Neural crest cell (in vitro differentiated cells): ENCODE data around the gene XRCC3. TPM values are rescaled to one million over a fixed set of nuclear protein-coding genes. Genes with fewer than 3 reads are reported as not detected.
A peak's percentile ranks its signal among the peaks of the same experiment; 100 is the strongest.

Source experiments
- DNase-seq: peaks from one replicate; pipeline ENCODE4 v3.0.0; 2021; ENCODE audit warnings: low read depth, mixed read lengths, low spot score
- H3K27ac Mint-ChIP-seq: one replicate; pipeline ENCODE4 v1.8.0; 2021; ENCODE audit warnings: mild to moderate bottlenecking, mixed read lengths; ENCODE audit not compliant: unreplicated experiment
- H3K27me3 Mint-ChIP-seq: 2 replicates; pipeline ENCODE4 v1.8.0; 2021; ENCODE audit warnings: low read depth, mild to moderate bottlenecking, mixed read lengths
- H3K36me3 Mint-ChIP-seq: 2 replicates; pipeline ENCODE4 v1.8.0; 2021; ENCODE audit warnings: low read depth, mild to moderate bottlenecking, mixed read lengths
- H3K4me1 Mint-ChIP-seq: 2 replicates; pipeline ENCODE4 v1.8.0; 2021; ENCODE audit warnings: mixed read lengths
- H3K4me3 Mint-ChIP-seq: one replicate; pipeline ENCODE4 v1.8.0; 2021; ENCODE audit warnings: mild to moderate bottlenecking, mixed read lengths
- H3K9me3 Mint-ChIP-seq: 2 replicates; pipeline ENCODE4 v1.8.0; 2021; ENCODE audit warnings: mixed read lengths
- total RNA-seq: library from RNA; stranded (reverse); gene quantifications from 2 replicates; pipeline ENCODE4 v1.2.1, GENCODE V29; 2021
- TF ChIP-seq, protein P1 (sequence below): fragments of 200-600 bp; sonication (generic); conservative IDR thresholded peaks from 2 replicates; pipeline ENCODE4 v1.5.0; 2021; ENCODE audit warnings: antibody characterized with exemption, mild to moderate bottlenecking

Gene XRCC3
- total RNA-seq, 1 donor from 2014 or later = 50.8 TPM

DNA sequence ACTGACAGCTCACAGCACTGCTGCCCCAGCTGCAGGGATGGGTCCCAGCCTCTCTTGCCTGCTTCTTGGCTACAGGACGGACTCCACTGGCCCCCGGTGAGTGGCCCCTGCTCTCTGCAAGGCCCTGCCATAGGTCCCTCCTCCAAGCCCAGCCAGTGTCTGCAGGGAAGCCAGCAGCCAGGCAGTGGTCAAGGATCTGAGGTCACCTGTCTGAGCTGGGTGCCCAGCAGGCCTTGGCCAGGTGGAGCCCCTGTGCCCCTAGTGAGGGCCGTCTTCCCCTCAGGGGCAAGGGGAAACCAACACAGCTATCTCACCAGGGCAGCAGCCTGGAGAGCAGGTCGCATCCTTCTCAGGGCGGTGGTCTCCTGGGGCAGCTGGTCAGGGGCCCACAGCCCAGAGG lies 13.2 kb downstream of the XRCC3 start:
- Mint-ChIP-seq H3K9me3 (no peaks in the 10 kb centered on the region), H3K4me1 (peaks cover 30% of the 10 kb centered on the region), H3K36me3 (peaks cover 9% of the 10 kb centered on the region), H3K4me3 (no peak overlapping the region), H3K27me3 (peaks cover 8% of the 10 kb centered on the region), H3K27ac (peak overlapping the region; percentile 75)
- DNase-seq = no peak
- TF ChIP-seq, protein P1, sequence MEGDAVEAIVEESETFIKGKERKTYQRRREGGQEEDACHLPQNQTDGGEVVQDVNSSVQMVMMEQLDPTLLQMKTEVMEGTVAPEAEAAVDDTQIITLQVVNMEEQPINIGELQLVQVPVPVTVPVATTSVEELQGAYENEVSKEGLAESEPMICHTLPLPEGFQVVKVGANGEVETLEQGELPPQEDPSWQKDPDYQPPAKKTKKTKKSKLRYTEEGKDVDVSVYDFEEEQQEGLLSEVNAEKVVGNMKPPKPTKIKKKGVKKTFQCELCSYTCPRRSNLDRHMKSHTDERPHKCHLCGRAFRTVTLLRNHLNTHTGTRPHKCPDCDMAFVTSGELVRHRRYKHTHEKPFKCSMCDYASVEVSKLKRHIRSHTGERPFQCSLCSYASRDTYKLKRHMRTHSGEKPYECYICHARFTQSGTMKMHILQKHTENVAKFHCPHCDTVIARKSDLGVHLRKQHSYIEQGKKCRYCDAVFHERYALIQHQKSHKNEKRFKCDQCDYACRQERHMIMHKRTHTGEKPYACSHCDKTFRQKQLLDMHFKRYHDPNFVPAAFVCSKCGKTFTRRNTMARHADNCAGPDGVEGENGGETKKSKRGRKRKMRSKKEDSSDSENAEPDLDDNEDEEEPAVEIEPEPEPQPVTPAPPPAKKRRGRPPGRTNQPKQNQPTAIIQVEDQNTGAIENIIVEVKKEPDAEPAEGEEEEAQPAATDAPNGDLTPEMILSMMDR = no peak

DNA sequence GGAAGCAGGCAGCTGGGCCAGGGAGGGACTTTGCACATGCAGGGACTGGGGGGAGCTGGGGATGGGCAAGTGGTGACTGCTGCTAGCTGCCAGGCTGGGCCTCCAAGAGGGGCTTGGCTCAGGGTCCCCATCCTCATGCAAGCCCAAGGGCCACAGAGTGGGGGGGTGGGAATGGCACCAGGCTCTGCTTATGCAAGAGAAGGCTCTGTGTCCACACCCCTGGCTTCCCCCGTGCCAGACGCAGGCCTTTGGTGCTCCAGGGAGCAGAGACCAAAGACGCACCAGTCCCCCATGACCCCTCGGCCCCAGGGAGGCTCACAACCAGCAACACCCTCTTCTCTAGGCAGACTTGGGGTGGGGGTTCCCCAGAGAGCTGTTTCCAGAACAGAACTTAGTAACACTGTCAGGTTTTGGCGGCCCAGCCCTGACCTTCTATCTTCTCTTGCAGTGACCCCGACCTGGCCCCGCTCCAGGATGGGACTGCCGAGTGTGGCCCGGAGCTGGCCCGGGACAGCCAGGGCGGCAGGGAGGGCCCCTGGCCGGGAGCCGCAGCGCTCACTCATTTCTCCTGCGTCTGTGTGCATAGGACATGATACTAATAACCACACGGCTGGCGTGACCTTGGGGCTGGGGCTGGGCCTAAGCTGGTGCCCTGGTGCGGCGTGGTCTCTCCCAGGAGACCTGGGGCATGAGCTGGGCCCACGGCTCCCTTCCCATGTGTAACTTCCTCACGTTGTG lies 14.3 kb downstream of the XRCC3 start:
- Mint-ChIP-seq H3K4me1 (peaks cover 42% of the 10 kb centered on the region), H3K27me3 (peaks cover 9% of the 10 kb centered on the region), H3K4me3 (peak overlapping the region; percentile 47), H3K9me3 (no peaks in the 10 kb centered on the region), H3K36me3 (peaks cover 9% of the 10 kb centered on the region), H3K27ac (no peak overlapping the region)
- TF ChIP-seq, protein P1 = no peak
- DNase-seq = no peak

DNA sequence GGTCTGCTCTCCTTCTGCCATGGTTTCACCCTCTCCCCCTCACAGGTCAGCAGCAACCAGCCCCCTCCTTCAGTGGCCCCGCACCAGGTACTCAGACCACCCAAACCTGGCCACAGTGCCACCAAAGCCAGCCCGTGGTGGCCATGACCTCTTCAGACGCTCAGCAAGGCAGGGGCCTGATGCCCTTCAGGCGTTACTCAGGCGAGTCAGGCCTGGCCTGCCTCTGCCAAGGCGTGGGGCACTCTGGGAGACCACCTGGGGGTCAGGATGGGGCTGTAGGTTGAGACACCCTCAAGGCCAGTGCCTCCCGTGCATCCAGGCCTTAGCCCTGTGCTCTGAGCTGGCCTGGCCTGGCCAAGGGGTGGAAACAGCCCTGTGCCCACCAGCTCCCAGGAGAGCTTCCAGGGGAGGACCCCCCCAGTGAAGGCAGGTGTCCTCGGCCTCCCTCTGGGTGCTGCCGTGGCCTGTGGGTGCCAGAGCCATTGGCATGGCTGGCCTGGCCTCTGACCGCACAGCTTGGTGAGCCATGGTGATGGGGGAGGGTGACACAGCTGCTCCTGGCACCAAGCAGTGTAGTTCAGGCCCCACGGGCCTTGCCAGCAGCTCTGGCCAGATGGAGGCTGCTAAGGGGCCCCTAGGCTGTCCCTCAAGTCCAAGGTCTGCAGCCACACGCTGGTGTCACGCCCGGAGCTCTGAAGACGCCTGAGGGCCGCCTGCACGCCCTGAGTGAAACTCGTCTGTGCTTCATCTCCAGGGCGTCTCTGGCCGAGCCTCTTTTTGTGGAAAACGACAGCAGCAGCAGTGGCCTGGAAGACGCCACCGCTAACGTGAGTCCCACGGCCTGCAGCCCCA lies 15.1 kb downstream of the XRCC3 start:
- no peak overlapping the region for H3K27ac Mint-ChIP-seq
- DNase-seq = no peak
- peaks cover 46% of the 10 kb centered on the region for H3K4me1 Mint-ChIP-seq
- peaks cover 14% of the 10 kb centered on the region for H3K27me3 Mint-ChIP-seq
- H3K4me3 Mint-ChIP-seq = peak overlapping the region; percentile 61
- TF ChIP-seq, protein P1 = no peak
- peaks cover 8% of the 10 kb centered on the region for H3K36me3 Mint-ChIP-seq
- H3K9me3 Mint-ChIP-seq = no peaks in the 10 kb centered on the region

DNA sequence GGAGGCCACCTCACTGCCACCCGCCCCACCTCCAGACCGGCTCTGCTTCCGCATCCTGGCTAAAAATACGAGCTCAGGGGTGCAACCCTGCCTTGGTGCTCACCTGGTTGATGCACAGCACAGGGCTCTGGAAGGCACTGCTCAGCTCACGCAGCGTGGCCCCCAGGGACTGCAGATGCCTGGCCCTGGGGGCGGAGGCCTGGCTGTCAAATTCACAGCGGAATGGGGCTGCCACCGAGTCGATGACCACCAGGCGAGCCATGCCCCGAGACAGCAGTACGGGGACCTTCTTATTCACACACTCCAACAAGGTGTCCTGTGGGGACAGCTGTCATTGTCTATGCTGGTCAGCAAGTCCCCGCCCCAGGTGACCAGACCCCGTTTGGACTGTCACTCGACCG lies 16.0 kb downstream of the XRCC3 start:
- no peaks in the 10 kb centered on the region for H3K9me3 Mint-ChIP-seq
- TF ChIP-seq, protein P1 = no peak
- H3K4me1 Mint-ChIP-seq = peaks cover 40% of the 10 kb centered on the region
- peaks cover 6% of the 10 kb centered on the region for H3K36me3 Mint-ChIP-seq
- no peak for DNase-seq
- peaks cover 14% of the 10 kb centered on the region for H3K27me3 Mint-ChIP-seq
- peak overlapping the region; percentile 61 for H3K4me3 Mint-ChIP-seq
- H3K27ac Mint-ChIP-seq = no peak overlapping the region

DNA sequence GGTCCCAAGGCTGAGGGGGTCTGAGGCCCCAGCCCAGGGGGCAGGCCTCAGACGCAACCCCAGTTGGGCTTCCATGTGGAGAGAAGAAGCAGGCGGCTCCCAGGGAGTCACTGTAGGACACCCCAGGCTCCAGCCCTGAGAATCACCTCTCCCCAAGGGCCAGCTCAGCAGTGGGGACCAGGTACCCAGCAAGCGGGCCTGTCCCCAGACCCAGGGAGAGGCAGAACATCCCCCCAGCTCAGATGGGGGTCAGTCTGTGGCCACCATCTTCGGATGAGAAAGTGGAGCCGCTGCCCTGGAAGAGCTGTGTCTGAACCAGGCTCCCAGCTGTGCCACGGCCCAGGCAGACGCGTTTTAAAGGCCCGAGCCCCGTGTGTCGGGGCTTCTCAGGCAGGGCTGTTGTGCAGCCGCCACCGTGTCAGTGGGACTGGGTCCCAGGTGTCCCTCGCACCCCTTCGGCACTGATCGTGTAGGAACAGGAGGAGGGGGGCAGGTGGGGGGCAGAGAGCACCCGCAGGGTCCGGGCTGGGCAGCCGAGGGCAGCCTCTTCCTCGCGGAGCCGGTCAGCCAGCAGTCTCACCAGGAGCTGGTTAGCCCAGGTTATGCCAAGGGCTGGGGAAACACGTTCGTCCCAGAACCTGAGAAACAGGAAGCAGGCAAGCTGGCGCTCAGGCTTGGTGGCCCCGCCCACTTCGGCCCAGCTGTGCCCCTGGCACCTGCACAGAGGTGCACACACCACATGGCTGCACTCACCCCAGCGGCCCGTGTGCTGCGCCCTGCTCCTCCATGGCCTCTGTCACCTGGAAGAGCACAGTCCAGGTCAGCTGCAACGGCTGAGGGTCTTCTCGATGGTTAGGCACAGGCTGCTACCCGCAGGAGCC lies 16.6 kb downstream of the XRCC3 start:
- Mint-ChIP-seq H3K27me3 (peaks cover 14% of the 10 kb centered on the region), H3K36me3 (peaks cover 2% of the 10 kb centered on the region), H3K4me1 (peaks cover 34% of the 10 kb centered on the region), H3K27ac (no peak overlapping the region), H3K4me3 (no peak overlapping the region), H3K9me3 (no peaks in the 10 kb centered on the region)
- DNase-seq = no peak
- TF ChIP-seq, protein P1 = no peak
